Measurements from ENCODE around the gene MALL. TPM values are rescaled to one million over a fixed set of nuclear protein-coding genes. Genes with fewer than 3 reads are reported as not detected.
"Not testable (repeated sequence)": the region's sequence is repeated elsewhere in the genome, so short reads cannot be mapped to it uniquely, and the experiment has no call there.

Gene MALL
- total RNA-seq, 1 donor from 2014 or later: 6.9 TPM

- no peak for DNase-seq (ENCODE audit: low spot score, unreplicated experiment)
- TF ChIP-seq CTCF (IDR thresholded peaks at IDR 0.05; ENCODE audit: unreplicated experiment): no peak
Measured at GRCh38 chr2:110101901-110102803, 13.5 kb downstream of the MALL start.

GRCh38 chr2:110101280-110101844 is 14.3 kb downstream of the MALL start:
- Mint-ChIP-seq H3K4me3 (ENCODE audit: low read depth) (no peak overlapping the region), H3K9me3 (ENCODE audit: low read depth) (no peaks in the 10 kb centered on the region), H3K36me3 (ENCODE audit: insufficient read depth) (no peaks in the 10 kb centered on the region), H3K27me3 (peaks cover under 1% of the 10 kb centered on the region), H3K27ac (no peak overlapping the region), H3K4me1 (ENCODE audit: low read depth) (peaks cover 5% of the 10 kb centered on the region)
- no peak for DNase-seq (ENCODE audit: low spot score, unreplicated experiment)
- no peak for TF ChIP-seq CTCF (IDR thresholded peaks at IDR 0.05; ENCODE audit: unreplicated experiment)

More at GRCh38 chr2:110101901-110102803, 13.5 kb downstream of the MALL start:
- peaks cover 5% of the 10 kb centered on the region for H3K4me1 Mint-ChIP-seq (ENCODE audit: low read depth)
- H3K9me3 Mint-ChIP-seq (ENCODE audit: low read depth): no peaks in the 10 kb centered on the region
- no peaks in the 10 kb centered on the region for H3K27me3 Mint-ChIP-seq
- H3K27ac Mint-ChIP-seq: peak overlapping the region; percentile 78
- H3K36me3 Mint-ChIP-seq (ENCODE audit: insufficient read depth): no peaks in the 10 kb centered on the region
- no peak overlapping the region for H3K4me3 Mint-ChIP-seq (ENCODE audit: low read depth)

- H3K4me1 Mint-ChIP-seq (ENCODE audit: low read depth); H3K4me3 Mint-ChIP-seq (ENCODE audit: low read depth); DNase-seq (ENCODE audit: low spot score, unreplicated experiment); H3K9me3 Mint-ChIP-seq (ENCODE audit: low read depth); H3K27me3 Mint-ChIP-seq; H3K27ac Mint-ChIP-seq; H3K36me3 Mint-ChIP-seq (ENCODE audit: insufficient read depth): not testable (repeated sequence)
Measured at GRCh38 chr2:110100880-110101279, 14.7 kb downstream of the MALL start.

- Mint-ChIP-seq H3K27ac (no peak overlapping the region), H3K27me3 (peaks cover 3% of the 10 kb centered on the region), H3K4me1 (ENCODE audit: low read depth) (peaks cover 5% of the 10 kb centered on the region), H3K9me3 (ENCODE audit: low read depth) (no peaks in the 10 kb centered on the region), H3K4me3 (ENCODE audit: low read depth) (no peak overlapping the region), H3K36me3 (ENCODE audit: insufficient read depth) (no peaks in the 10 kb centered on the region)
- TF ChIP-seq CTCF (IDR thresholded peaks at IDR 0.05; ENCODE audit: unreplicated experiment): no peak
- no peak for DNase-seq (ENCODE audit: low spot score, unreplicated experiment)
Measured at GRCh38 chr2:110100480-110100879, 15.1 kb downstream of the MALL start.

GRCh38 chr2:110099471-110100225 is 16.0 kb downstream of the MALL start:
- Mint-ChIP-seq H3K27me3 (peaks cover 3% of the 10 kb centered on the region), H3K27ac (no peak overlapping the region)
- no peak for DNase-seq (ENCODE audit: low spot score, unreplicated experiment)

More at GRCh38 chr2:110099471-110100225, 16.0 kb downstream of the MALL start:
- H3K4me1 Mint-ChIP-seq (ENCODE audit: low read depth): peaks cover 5% of the 10 kb centered on the region
- no peaks in the 10 kb centered on the region for H3K36me3 Mint-ChIP-seq (ENCODE audit: insufficient read depth)
- TF ChIP-seq CTCF (IDR thresholded peaks at IDR 0.05; ENCODE audit: unreplicated experiment): no peak
- H3K9me3 Mint-ChIP-seq (ENCODE audit: low read depth): no peaks in the 10 kb centered on the region
- H3K4me3 Mint-ChIP-seq (ENCODE audit: low read depth): no peak overlapping the region

All from progenitor cell of endocrine pancreas (in vitro differentiated cells).